Trophoblast cell (in vitro differentiated cells and primary cell): ENCODE data around the gene KIAA0232.

Experiments used
- DNase-seq, 2 donors: peaks; one replicate each; pipeline ENCODE4 v3.0.0-alpha.2; 2016
- H2AFZ ChIP-seq: 2 replicates; pipeline ENCODE4 v1.6.1; 2013; ENCODE audit warnings: low read length, moderate library complexity, mild to moderate bottlenecking; ENCODE audit not compliant: insufficient read depth, poor library complexity
- H2AK5ac ChIP-seq: 2 replicates; pipeline ENCODE4 v1.6.1; 2013; ENCODE audit warnings: mild to moderate bottlenecking, low read length
- H2BK120ac ChIP-seq: 2 replicates; pipeline ENCODE4 v1.6.1; 2013; ENCODE audit warnings: low read length, mild to moderate bottlenecking, moderate library complexity; ENCODE audit not compliant: insufficient read depth, poor library complexity
- H2BK12ac ChIP-seq: 2 replicates; pipeline ENCODE4 v1.6.1; 2013; ENCODE audit warnings: mild to moderate bottlenecking, low read length, moderate library complexity
- H2BK5ac ChIP-seq: 2 replicates; pipeline ENCODE4 v1.6.1; 2013; ENCODE audit warnings: low read length, low read depth, moderate library complexity, mild to moderate bottlenecking; ENCODE audit not compliant: poor library complexity
- H3K14ac ChIP-seq: 2 replicates; pipeline ENCODE4 v1.6.1; 2013; ENCODE audit warnings: mild to moderate bottlenecking, low read length
- H3K18ac ChIP-seq: 2 replicates; pipeline ENCODE4 v1.6.1; 2013; ENCODE audit warnings: mild to moderate bottlenecking, low read length
- H3K23ac ChIP-seq: 2 replicates; pipeline ENCODE4 v1.6.1; 2013; ENCODE audit warnings: low read length
- H3K27ac ChIP-seq: 2 replicates; pipeline ENCODE4 v1.5.1; 2013; ENCODE audit warnings: low read depth, mild to moderate bottlenecking, inconsistent platforms, low read length, moderate library complexity
- H3K27me3 ChIP-seq: 2 replicates; pipeline ENCODE4 v1.6.1; 2013; ENCODE audit warnings: inconsistent platforms, mild to moderate bottlenecking, low read length, moderate library complexity; ENCODE audit not compliant: insufficient read depth
- H3K36me3 ChIP-seq, 2 experiments: 1 replicate in 1 of 2; 2 replicates in 1 of 2; pipeline ENCODE4 v1.6.1; 2013; ENCODE audit warnings: low read length in 2 of 2, mild to moderate bottlenecking in 2 of 2, moderate library complexity in 1 of 2; ENCODE audit not compliant: insufficient read depth in 2 of 2, control insufficient read depth in 1 of 2
- H3K4ac ChIP-seq: 2 replicates; pipeline ENCODE4 v1.6.1; 2013; ENCODE audit warnings: low read depth, mild to moderate bottlenecking, low read length, moderate library complexity
- H3K4me1 ChIP-seq, 2 experiments: 1 replicate in 1 of 2; 2 replicates in 1 of 2; pipeline ENCODE4 v1.6.1; 2013; ENCODE audit warnings: low read length in 2 of 2, mild to moderate bottlenecking in 2 of 2, moderate library complexity in 1 of 2; ENCODE audit not compliant: insufficient read depth in 2 of 2, control insufficient read depth in 1 of 2
- H3K4me2 ChIP-seq: 2 replicates; pipeline ENCODE4 v1.6.1; 2013; ENCODE audit warnings: inconsistent platforms, mild to moderate bottlenecking, low read length, moderate library complexity
- H3K4me3 ChIP-seq: 2 replicates; pipeline ENCODE4 v1.5.1; 2013; ENCODE audit warnings: mild to moderate bottlenecking, low read depth, low read length, inconsistent platforms
- H3K79me1 ChIP-seq: one replicate; pipeline ENCODE4 v1.6.1; 2013; ENCODE audit warnings: low read length
- H3K79me2 ChIP-seq: 2 replicates; pipeline ENCODE4 v1.6.1; 2013; ENCODE audit warnings: low read length, mild to moderate bottlenecking; ENCODE audit not compliant: control insufficient read depth, insufficient read depth, poor library complexity
- H3K9ac ChIP-seq: 2 replicates; pipeline ENCODE4 v1.6.1; 2013; ENCODE audit warnings: mild to moderate bottlenecking, low read length
- H3K9me3 ChIP-seq: 2 replicates; pipeline ENCODE4 v1.6.1; 2013; ENCODE audit warnings: low read depth, mild to moderate bottlenecking, control low read depth, inconsistent platforms, low read length; ENCODE audit not compliant: insufficient read depth
- H4K12ac ChIP-seq: 2 replicates; pipeline ENCODE4 v1.6.1; 2013; ENCODE audit warnings: low read depth, mild to moderate bottlenecking, low read length, moderate library complexity
- H4K8ac ChIP-seq: 2 replicates; pipeline ENCODE4 v1.6.1; 2013; ENCODE audit warnings: low read depth, mild to moderate bottlenecking, low read length, moderate library complexity
- H4K91ac ChIP-seq: one replicate; pipeline ENCODE4 v1.6.1; 2013; ENCODE audit warnings: low read depth, mild to moderate bottlenecking, low read length, moderate library complexity
- WGBS: extraction: QIAGEN DNeasy Blood & Tissue Kit; methylation state at CpG from one replicate; pipeline ENCODE4 v1.1.7; 2013; ENCODE audit warnings: missing lambda C conversion rate; ENCODE audit not compliant: insufficient read length, insufficient coverage; ENCODE audit errors: extremely low coverage; 5-methylcytosine and 5-hydroxymethylcytosine counted together

The KIAA0232 gene

DNA sequence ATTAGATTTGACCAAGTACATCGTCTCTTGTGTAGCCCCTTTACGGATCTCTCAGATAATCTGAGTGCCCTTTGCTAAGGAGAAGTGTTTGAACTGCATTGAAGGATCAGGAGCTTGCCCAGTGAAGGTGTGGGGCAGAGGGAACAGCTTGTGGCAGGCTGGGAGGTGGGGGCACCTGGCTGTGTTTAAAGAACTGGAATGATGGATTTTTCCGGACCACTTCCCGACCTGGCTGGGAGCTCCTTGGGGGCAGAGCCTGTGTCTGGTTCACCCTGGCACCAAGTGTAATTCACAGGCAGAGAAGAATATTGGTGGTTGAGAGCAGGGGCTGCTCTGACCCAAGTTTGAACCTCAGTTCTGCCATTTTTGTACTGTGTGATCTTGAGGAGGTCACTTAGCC, 145.6 kb downstream of the KIAA0232 start:
- H3K79me1 ChIP-seq, result no peaks in the 10 kb centered on the region
- no peak overlapping the region for H2BK120ac ChIP-seq
- no peak overlapping the region for H2AFZ ChIP-seq
- H2AK5ac ChIP-seq, result no peak overlapping the region
- H3K9ac ChIP-seq, result no peak overlapping the region
- DNase-seq, result no peak
- H3K23ac ChIP-seq, result no peak overlapping the region
- no peaks in the 10 kb centered on the region for H3K79me2 ChIP-seq
- H3K36me3 ChIP-seq, result peaks cover 10 to 16% of the 10 kb centered on the region in 2 experiments
- H4K91ac ChIP-seq, result no peak overlapping the region
- H3K4me2 ChIP-seq, result no peak overlapping the region
- H3K14ac ChIP-seq, result no peak overlapping the region
- H3K18ac ChIP-seq, result no peak overlapping the region
- no peak overlapping the region for H3K4ac ChIP-seq
- no peak overlapping the region for H3K27ac ChIP-seq
- H3K4me3 ChIP-seq, result no peak overlapping the region
- no peak overlapping the region for H2BK12ac ChIP-seq
- peaks cover 4% of the 10 kb centered on the region for H3K9me3 ChIP-seq
- H4K12ac ChIP-seq, result no peak overlapping the region
- no peaks in the 10 kb centered on the region for H3K27me3 ChIP-seq
- H3K4me1 ChIP-seq, result peaks cover 9 to 11% of the 10 kb centered on the region in 2 experiments
- no peak overlapping the region for H2BK5ac ChIP-seq
- H4K8ac ChIP-seq, result no peak overlapping the region
- WGBS, result no CpG with 5 or more reads among the region's 4 CpGs

DNA sequence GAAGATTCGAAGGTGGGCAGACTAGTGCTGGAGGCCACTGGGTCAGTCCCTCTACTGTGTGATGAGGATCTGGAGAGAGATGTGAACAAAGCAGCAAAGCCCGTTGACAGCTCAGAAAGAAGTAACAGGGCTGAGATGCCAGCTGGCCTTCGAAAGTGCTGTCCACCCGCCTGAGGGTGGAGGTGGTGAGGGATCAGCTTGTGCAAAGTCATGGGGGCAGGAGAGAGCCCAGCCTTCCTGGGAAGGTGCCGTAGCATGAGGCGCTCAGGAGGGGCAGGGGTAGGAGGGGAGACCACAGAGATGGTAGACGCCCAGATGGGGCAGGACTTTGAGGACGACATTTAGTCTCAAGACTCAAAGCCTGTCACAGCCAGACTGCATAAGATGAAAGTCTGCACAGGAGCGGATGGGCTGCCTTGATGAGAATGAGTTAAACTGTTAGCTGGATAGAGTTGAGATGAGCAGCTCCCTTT, 146.8 kb downstream of the KIAA0232 start:
- H4K8ac ChIP-seq, result no peak overlapping the region
- H3K9me3 ChIP-seq, result peaks cover 4% of the 10 kb centered on the region
- no peak overlapping the region for H2BK120ac ChIP-seq
- no peak overlapping the region for H3K9ac ChIP-seq
- no peaks in the 10 kb centered on the region for H3K27me3 ChIP-seq
- no peak overlapping the region for H3K4me2 ChIP-seq
- H3K27ac ChIP-seq, result no peak overlapping the region
- H2AK5ac ChIP-seq, result no peak overlapping the region
- no CpG with 5 or more reads among the region's 9 CpGs for WGBS
- H3K14ac ChIP-seq, result no peak overlapping the region
- no peak overlapping the region for H2AFZ ChIP-seq
- H2BK12ac ChIP-seq, result no peak overlapping the region
- H2BK5ac ChIP-seq, result no peak overlapping the region
- H3K79me1 ChIP-seq, result no peaks in the 10 kb centered on the region
- H3K4me1 ChIP-seq, result peaks cover 7 to 8% of the 10 kb centered on the region in 2 experiments
- no peak overlapping the region for H3K4me3 ChIP-seq
- H3K36me3 ChIP-seq, result peaks cover 2 to 5% of the 10 kb centered on the region in 2 experiments
- no peak overlapping the region for H4K12ac ChIP-seq
- DNase-seq, result no peak
- H3K79me2 ChIP-seq, result no peaks in the 10 kb centered on the region
- no peak overlapping the region for H3K18ac ChIP-seq
- H4K91ac ChIP-seq, result no peak overlapping the region
- no peak overlapping the region for H3K4ac ChIP-seq
- no peak overlapping the region for H3K23ac ChIP-seq

DNA sequence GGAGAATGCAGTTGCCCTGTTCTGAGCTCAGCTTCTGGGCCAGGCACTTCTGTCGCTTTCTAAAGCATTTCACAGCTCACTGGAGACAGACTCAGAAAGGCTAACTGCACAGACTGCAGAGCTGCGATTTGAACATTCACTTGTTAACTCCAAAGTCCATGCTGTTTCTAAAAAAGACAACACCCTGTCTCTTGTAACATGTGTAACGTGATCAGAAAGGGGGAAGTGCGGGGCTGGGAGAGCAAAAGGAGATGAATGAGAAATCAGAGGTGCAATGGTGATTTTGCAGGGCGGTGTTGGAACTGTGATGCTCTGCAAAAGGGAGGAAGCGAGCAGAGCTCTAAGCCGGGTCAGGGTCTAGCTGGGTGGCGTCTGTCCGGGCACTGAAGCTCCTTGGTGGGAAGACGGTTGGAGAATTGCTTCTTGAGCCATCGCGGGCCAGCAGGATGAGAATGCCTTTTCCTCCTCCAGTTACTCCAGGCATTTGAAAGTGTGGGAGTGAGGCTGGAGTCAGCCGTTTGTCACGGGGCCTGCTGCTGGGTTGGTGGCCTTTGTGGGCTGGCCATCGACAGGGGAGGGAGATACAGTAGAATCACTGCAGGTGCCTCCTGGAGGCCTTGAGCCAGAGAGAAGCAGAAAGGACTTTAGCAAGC, 147.4 kb downstream of the KIAA0232 start:
- no peak overlapping the region for H3K9ac ChIP-seq
- H3K36me3 ChIP-seq, result peaks cover 0 to 3% of the 10 kb centered on the region in 2 experiments
- H3K4me1 ChIP-seq, result peaks cover 6 to 7% of the 10 kb centered on the region in 2 experiments
- H3K79me1 ChIP-seq, result no peaks in the 10 kb centered on the region
- no peak overlapping the region for H3K23ac ChIP-seq
- H3K27ac ChIP-seq, result no peak overlapping the region
- no peaks in the 10 kb centered on the region for H3K27me3 ChIP-seq
- no peak overlapping the region for H3K4me2 ChIP-seq
- H3K4ac ChIP-seq, result no peak overlapping the region
- no peak overlapping the region for H2BK5ac ChIP-seq
- DNase-seq, result no peak
- no peak overlapping the region for H4K8ac ChIP-seq
- no peaks in the 10 kb centered on the region for H3K79me2 ChIP-seq
- no peak overlapping the region for H2AFZ ChIP-seq
- no peak overlapping the region for H4K12ac ChIP-seq
- H3K18ac ChIP-seq, result no peak overlapping the region
- no peak overlapping the region for H3K14ac ChIP-seq
- WGBS, result no CpG with 5 or more reads among the region's 15 CpGs
- no peak overlapping the region for H2AK5ac ChIP-seq
- H2BK120ac ChIP-seq, result no peak overlapping the region
- no peak overlapping the region for H4K91ac ChIP-seq
- peaks cover 4% of the 10 kb centered on the region for H3K9me3 ChIP-seq
- no peak overlapping the region for H3K4me3 ChIP-seq
- H2BK12ac ChIP-seq, result no peak overlapping the region

GRCh38 chr4:6932475-6932874, 149.9 kb downstream of the KIAA0232 start:
- no peak overlapping the region for H3K4me3 ChIP-seq
- no CpG with 5 or more reads among the region's 3 CpGs for WGBS
- no peak overlapping the region for H3K14ac ChIP-seq
- H3K36me3 ChIP-seq, result no peaks in the 10 kb centered on the region
- no peak for DNase-seq
- no peak overlapping the region for H3K27ac ChIP-seq
- H3K18ac ChIP-seq, result no peak overlapping the region
- H3K27me3 ChIP-seq, result no peaks in the 10 kb centered on the region
- no peak overlapping the region for H4K91ac ChIP-seq
- H3K79me2 ChIP-seq, result no peaks in the 10 kb centered on the region
- H3K79me1 ChIP-seq, result peaks cover 2% of the 10 kb centered on the region
- H2BK120ac ChIP-seq, result no peak overlapping the region
- H4K8ac ChIP-seq, result no peak overlapping the region
- H2BK5ac ChIP-seq, result no peak overlapping the region
- H4K12ac ChIP-seq, result no peak overlapping the region
- H3K9ac ChIP-seq, result no peak overlapping the region
- H2BK12ac ChIP-seq, result no peak overlapping the region
- no peak overlapping the region for H2AK5ac ChIP-seq
- no peak overlapping the region for H2AFZ ChIP-seq
- no peak overlapping the region for H3K4ac ChIP-seq
- no peak overlapping the region for H3K4me2 ChIP-seq
- peaks cover 6% of the 10 kb centered on the region for H3K9me3 ChIP-seq
- peaks cover 3% of the 10 kb centered on the region in 2 experiments for H3K4me1 ChIP-seq
- no peak overlapping the region for H3K23ac ChIP-seq
